HFF-Myc (cell line): ENCODE measurements around the gene TVP23B.
"Not testable (repeated sequence)": the region's sequence is repeated elsewhere in the genome, so short reads cannot be mapped to it uniquely, and the experiment has no call there.

Source experiments
- DNase-seq: peaks from one replicate; pipeline ENCODE4 v3.0.0-alpha.2; 2011; ENCODE audit warnings: low read depth; ENCODE audit errors: extremely low read depth
- H3K4me3 ChIP-seq: replicated peaks from 2 replicates; pipeline ENCODE4 v1.5.1; 2011; ENCODE audit warnings: low read depth, mild to moderate bottlenecking, control low read depth, low read length
- CTCF ChIP-seq: IDR thresholded peaks from 2 replicates; pipeline ENCODE4 v1.5.1; 2012; ENCODE audit warnings: mild to moderate bottlenecking, low read depth, low read length, control low read depth; ENCODE audit errors: missing control alignments

Gene TVP23B

GRCh38 chr17:18772471-18772870, 8.5 kb upstream of the TVP23B start:
- H3K4me3 ChIP-seq: no peak overlapping the region
- TF ChIP-seq CTCF: no peak
- DNase-seq: no peak

DNA sequence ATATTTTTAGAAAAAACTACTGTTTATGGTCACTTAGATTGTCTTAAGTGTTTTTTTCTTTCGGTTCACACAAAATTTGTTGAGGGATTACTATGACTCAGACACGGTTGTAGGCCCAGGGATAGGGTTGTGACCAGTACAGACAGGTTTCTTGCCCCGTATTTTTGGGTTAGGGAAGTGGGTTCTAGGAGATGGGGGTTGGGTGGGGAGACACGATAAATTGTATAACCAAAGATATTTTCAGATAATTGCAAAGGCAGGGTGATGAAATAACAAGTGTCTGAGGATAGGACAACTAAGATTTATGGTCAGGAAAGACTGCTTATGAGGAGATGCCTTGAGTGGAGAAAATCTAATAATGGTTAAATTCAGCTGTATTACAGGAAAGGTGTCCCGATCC, 822 bp downstream of the TVP23B start:
- DNase-seq: not testable (repeated sequence)
- peak overlapping the region; percentile 55 for H3K4me3 ChIP-seq

DNA sequence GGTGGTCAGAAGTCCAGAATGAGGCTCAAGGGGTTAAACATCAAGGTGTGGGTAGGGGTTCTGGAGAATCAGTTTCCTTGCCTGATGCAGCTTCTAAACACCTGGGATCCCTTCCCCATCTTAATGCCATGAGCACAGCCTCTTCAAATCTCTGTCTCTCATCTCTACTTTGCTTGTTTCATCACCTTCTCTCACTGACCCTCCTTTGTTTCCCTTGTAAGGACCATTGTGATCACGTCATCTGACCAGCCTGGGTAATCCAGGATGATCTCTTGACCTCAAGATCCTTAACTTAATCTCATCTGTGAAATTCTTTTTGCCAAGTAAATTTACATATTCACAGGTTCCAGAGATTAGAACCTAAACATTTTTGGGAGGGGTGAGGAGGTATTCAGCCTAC, 5.0 kb downstream of the TVP23B start:
- DNase-seq: not testable (repeated sequence)

GRCh38 chr17:18786890-18787289, 5.9 kb downstream of the TVP23B start:
- not testable (repeated sequence) for H3K4me3 ChIP-seq, DNase-seq

More for the DNA sequence above, 5.0 kb downstream of the TVP23B start:
- H3K4me3 ChIP-seq: not testable (repeated sequence)

GRCh38 chr17:18791402-18791801, 10.4 kb downstream of the TVP23B start:
- DNase-seq, H3K4me3 ChIP-seq: not testable (repeated sequence)

DNA sequence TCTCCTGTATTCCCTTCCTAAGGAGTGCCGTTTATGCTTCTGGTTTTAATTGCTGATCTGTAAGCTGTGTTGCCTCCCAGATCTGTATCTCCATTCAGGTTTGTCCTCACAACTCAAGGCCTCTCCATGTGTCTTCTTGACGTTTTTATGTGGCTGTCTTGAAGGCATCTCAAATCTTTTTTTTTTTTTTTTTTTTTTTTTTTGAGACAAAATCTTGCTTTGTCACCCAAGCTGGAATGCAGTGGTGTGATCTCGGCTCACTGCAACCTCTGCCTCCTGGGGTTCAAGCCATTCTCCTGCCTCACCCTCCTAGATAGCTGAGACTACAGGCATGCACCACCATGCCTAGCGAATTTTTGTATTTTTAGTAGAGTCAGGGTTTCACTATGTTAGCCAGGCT, 13.9 kb downstream of the TVP23B start:
- not testable (repeated sequence) for H3K4me3 ChIP-seq, DNase-seq

DNA sequence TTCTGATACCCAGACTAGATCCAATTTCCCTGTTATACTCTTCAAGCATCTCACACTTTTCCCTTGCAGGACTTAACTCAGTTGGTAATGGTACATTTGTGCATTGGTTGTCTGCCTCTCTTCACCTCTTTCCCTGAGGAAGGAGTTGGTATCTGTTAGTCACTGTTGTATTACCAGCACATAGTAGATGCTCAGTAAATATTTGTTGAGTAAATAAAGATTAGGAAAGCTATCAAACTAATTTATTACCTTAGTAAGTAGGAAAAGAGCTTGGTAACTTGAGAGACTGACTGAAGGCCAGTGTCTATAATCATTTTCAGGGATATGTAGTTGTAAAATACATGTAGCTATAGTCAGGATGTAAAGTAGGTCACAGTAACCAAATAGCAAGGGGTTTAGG, 15.9 kb downstream of the TVP23B start:
- DNase-seq, H3K4me3 ChIP-seq: not testable (repeated sequence)

DNA sequence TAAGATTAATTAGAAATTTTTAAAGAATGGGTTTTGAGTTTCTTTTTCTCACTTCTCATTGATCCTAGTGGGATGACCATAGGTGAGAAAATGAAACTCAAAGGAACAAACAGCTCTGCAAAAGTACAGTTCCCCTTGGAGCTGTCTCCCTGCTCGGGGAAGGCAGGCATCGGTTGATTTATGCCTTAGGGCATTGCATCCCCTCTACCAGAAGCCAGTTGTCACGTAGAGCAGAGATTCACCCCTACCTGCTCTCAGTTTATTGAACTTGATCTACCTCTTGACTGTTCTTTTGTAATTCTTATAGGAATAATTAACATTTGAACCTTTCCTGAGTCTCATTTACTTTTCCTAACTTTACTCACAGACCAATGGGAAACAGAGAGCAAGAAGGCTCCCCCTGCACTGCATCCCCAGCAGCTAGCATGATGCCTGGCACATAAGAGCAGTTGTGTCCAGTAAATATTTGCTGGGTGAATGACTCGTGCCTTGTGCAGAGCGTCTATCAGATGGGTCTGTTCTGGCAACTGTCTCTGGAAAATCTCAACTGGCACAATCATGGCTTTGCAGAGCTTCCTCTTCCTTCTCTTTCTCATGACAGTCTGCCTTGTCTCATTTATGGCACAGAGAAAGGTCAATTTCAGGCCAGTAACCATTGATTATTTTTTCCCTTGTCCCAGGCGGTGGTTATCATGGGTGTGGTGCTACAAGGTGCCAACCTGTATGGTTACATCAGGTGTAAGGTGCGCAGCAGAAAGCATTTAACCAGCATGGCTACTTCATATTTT, 22.7 kb downstream of the TVP23B start:
- H3K4me3 ChIP-seq, DNase-seq: not testable (repeated sequence)

DNA sequence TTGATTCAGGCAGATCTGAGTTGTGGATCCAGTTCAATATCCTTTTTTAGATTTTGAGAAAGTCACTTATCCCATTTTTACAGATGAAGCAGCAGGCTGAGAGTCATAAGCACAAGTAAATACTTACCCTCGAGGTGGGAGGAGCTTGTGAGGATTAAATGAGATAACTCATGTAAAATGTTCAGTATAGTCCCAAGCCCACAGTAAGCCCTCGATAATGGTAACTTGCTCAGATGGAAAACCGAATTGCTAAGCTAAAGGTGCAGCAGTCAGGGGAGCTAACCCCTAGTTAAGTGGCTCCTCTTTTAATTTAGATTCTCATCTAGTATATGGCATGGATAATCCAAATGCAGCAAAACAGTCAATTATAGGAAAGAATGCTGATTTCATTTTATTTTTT, 34.9 kb downstream of the TVP23B start:
- H3K4me3 ChIP-seq, DNase-seq: not testable (repeated sequence)

DNA sequence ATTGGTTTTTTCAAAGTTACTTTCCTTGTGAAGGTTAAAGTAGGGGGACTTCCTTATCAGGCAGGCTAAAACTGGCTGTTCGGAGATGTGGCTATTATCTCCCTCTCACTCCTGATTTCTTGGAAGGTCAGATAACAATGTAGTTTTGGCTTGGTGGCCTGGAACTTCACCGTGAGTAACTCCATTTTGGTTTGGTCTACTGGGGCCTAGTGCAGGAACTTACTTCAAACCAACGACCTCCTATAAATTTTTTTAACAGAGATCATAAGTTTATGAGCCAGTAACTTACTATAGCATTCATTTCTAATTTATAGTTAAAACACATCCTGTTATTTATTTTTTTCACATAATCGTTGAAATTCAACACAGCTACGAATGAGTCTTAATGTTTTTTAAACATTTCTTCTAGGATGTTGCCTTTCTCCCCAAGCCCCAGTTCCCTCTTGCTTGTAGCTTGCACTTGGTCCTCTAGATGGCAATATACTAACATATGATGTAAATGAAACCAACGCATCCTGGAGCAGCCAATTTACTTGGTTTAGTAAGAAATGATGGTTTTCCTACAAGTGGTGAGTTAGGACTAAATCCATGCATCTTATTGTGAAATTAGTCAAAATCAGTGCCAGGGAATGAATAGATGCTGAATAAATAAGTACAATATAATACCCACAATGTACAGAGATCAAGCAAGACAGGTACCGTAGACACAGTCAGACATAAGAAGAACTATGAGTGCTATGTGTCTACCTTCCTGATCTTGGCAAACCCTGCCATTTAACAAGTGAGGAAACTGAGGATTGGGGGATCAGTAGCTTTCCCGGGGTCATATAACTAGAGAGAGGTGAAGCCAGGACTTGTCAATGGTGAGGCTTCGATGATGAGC, 35.7 kb downstream of the TVP23B start:
- peak; percentile 43 for TF ChIP-seq CTCF
- H3K4me3 ChIP-seq: not testable (repeated sequence)
- DNase-seq: peak; percentile 31

DNA sequence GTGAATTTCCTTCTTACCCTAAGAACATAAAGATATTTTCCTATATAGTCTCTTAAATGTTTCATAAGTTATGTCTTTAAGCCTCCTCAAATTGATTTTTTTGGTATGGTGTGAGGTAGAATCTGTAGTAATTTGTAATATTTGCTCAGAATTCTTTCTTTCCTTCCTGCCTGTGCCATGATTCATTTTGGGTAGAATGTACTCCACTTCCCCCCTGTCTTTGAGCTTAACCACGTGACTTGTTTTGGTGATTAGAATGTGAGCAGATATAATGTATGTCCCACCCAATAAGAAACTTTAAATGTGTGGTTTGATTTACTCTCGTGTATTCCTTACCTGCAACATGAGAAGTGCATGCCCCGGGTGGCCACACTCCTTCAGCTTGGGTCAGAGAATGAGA, 40.4 kb downstream of the TVP23B start:
- DNase-seq, H3K4me3 ChIP-seq: not testable (repeated sequence)

GRCh38 chr17:18827613-18828012, 46.6 kb downstream of the TVP23B start:
- not testable (repeated sequence) for DNase-seq, H3K4me3 ChIP-seq
